ENCODE results near the gene KLHL26.

GRCh38 chr19:18659281-18660050 lies 22.6 kb downstream of the KLHL26 start:
- TF ChIP-seq CTCF (IDR thresholded peaks at IDR 0.05) (no peak), POLR2A (IDR thresholded peaks at IDR 0.05) (no peak)
